RPMI7951 (cell line): Measurements from ENCODE around the gene MINDY4. TPM values are rescaled to one million over a fixed set of nuclear protein-coding genes. Genes with fewer than 3 reads are reported as not detected.

Experiments
- DNase-seq: peaks from one replicate; pipeline ENCODE4 v3.0.0-alpha.2; 2012; ENCODE audit warnings: low read depth
- total RNA-seq: library from RNA; depleted of rRNA; stranded (reverse); fragments of >200 nt; shearing (Covaris generic); gene quantifications from 2 replicates; pipeline ENCODE4 v1.2.3, GENCODE V29; 2014

MINDY4 gene
- total RNA-seq, 1 experiment from 2014 or later, result 27.0 TPM

DNA sequence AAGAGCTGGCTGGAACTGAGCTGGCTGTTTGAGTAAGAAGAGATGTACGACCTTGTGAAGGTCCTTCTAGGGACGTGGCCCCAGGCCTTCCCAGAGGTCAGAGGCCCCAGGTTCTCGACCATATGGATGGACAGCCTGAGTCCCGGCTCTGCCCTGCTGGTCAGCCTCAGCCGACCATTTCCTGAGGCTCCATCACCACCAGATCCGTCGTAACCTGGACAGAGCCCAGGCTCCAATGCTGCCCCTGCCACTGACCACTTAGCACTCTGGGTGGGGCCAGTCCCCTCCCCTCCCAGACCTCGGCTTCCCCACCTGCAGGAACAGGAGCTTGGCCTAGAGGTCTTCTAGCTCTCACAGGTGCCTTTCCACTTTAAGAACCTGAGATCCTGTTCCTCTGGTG is 29.9 kb upstream of the MINDY4 start:
- no peak for DNase-seq

DNA sequence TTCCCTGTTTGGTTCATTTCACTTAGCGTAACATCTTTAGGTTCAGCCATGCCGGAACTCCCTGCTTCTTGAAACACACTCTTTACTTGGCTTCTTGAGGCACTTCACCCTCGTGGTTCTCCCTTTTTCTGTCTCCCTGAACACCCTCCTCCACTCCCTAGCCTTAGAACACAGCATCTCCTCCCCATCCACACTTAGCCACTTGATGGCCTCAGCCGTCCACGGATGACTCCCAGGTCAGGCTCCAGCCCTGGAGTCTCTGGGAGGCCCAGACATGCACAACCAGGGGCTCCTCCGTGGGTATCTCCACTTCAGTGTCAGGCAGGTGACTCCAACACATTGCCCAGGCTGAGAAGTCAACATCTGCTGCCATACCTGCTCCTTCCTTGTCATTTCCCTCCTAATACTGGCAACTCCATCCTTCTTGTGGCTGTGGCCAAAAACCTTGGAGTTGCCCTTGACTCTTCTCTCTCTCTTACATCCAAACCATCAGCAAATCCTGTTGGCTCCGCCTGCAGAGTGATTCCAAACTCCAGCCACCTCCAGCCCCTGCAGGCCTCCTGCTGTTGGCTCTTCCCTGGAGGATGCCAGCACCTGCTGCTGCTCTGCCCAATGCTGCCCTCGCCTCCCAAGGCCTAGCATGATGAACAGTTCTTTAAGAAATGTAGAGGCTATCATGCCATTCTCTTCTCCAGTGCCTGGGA is 27.7 kb upstream of the MINDY4 start:
- DNase-seq, result peak; percentile 75

DNA sequence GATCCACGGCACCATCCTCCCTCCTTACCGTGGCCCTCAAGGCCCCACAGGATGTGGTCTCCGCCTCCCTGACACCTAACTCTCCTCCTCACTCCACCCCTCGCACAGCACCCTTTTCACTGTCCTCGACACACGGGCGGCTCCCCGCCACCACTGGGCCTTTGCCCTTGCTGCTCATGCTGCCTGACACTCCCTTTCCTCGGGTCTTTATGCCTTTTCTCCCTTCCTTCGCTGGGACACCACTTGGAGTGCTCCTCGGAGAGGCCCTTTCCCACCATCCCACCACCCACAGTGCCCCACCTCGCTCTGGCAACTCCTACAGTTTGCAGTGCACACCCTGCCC is 27.2 kb upstream of the MINDY4 start:
- DNase-seq, result no peak

DNA sequence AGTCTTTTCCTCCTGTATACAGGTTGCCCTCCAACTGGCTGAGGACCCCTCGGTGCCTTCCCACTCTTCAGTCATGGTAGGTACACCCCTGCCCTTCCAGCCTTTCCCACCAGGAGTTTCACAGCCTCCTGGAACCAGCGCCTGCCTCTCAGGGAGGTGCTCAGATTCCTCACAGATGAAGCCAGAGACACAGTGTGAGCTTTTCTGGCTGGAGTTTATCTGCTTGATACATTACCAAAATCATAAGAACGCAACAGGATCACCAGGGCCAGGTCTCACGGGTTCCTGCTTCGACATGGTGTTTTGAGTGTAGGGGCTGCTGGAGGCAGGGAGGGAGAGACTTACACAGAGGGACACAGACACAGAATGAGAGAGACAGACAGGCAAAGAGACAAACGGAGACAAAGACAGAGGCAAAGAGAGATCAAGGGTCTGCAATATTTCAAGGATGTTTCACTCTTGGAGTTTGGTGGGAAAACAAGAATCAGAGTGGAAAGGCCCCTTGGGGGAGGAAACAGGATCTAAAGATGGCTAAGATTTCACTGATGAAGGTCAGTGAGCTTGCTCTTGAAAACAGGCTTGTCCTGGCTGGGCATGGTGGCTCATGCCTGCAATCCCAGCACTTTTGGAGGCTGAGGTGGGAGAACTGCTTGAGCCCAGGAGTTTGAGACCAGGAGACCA is 25.8 kb upstream of the MINDY4 start:
- no peak for DNase-seq

DNA sequence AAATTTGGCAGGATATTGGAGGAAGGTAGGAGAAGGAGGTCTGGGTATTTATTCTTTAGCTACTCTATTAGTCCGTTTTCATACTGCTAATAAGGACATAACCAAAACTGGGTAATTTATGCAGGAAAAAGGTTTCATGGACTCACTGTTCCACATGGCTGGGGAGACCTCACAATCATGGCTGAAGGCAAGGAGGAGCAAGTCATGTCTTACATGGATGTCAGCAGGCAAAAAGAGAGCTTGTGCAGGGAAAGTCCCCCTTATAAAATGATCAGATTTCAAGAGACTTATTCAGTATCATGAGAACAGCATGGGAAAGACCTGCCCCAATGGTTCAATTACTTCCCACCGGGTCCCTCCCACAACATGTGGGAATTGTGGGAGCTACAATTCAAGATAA is 21.2 kb upstream of the MINDY4 start:
- no peak for DNase-seq

DNA sequence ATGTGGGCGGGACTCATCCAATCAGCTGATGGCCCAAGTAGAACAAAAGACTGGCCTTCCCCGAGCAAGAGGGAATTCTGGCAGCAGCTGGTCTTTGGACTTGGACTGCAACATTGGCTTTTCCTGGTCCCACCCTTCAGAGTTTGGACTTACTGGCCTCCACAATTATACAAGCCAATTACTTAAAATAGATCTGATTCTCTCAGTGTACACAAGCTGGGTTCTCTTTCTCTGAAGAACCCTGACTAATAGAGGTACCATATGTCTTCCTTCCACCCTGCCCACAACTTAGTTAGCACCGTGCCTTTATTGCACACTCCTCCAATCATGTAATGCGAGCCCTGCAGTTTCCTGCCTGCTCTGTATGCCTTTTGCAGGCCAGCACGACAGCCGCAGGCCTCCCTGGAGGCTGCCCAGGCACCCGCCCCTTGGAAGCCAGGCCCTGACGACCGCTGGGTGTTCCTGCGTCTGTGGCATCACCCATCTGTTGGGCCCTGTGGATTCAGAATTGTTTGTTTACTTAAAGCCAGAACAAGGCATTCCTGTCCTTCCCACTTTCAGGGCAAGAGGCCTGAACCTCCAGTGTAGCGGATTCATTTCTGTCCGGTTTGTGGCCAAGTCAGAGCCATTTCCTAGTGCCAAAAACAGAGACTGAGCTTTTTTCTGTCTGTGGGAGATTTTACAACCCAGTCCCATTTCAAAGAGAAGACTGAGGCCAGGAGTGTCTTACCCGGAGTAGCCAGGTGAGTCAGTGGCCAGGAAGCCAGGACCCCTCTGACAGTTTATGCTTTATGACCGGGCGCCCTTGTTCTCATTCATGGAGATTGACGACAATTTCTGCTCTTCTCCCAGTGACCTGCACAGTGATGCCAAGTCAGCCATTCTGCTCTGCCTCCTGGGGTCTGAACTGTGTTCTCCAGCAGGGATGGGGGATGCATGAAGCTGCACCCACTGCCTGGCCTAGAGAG is 20.2 kb upstream of the MINDY4 start:
- DNase-seq, result peak; percentile 100

DNA sequence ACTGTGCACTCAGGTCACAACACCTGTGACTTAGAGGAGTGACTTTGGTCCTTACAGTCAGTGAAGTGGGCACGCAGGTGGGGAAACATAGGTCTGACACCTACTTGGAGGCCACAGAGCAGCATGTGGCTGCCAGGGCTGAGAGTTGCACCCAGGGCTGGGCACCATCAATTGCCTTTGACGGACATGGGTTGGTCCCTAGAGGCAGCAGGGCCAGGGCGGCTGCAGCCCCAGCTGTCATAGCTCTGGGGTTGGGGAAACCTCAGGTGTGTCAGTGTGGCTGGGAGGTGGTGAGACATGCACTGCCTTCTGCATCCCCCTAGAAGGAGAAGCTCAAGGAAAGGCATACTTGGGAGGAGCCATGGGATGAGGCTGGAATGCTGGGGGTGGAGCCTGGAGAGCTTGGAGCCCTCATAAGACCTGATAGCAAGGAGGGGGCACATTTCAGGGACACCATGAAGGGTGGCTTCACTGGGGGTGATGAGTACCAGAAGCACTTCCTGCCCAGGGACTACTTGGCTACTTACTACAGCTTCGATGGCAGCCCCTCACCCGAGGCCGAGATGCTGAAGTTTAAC is 19.4 kb upstream of the MINDY4 start, which contains the start of gene INMT:
Gene INMT, plus strand, starts transcription at position 440 of the 578 bp plus-strand sequence. Its CDS starts 16 bp downstream, at position 456.
- DNase-seq, result peak; percentile 76

DNA sequence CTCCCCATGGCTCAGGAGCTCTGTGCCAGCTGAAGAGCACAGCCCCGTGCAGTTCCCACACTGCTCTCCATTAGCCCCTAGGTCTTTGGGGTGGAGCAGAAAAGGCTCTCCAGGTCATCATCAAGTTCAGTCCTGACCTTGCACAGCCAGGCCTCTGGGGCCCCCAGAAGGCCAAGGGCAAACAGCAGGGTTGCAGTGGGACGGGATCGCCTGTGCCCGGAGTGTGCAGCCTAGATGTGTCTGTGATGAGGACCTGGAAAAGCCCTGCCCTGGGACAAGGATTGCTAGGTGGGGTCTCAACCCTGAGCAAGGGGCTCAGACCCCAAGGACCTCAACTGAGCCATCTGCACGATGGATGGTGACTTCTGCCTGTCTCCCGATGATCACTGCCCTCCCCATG is 18.7 kb upstream of the MINDY4 start:
- no peak for DNase-seq

DNA sequence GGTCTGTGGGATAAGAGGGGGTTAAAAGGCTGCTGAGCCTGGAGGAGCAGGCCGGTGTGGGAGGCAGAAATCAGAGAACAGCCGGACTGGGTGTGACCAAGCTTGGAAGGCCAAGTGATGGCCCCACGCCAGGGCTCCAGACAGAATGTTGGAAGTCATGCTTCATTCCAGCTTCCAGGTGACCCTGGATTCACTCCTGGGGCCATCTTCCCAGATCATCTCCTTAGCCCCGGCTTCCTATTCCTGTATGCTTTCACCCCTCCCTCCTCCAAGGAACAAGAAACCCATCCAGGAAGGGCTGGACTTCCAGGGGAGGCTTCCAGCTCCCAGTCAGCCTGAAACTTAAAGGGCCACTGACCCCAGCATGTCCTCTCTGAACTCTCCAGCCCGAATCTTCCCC is 18.2 kb upstream of the MINDY4 start:
- peak; percentile 94 for DNase-seq

DNA sequence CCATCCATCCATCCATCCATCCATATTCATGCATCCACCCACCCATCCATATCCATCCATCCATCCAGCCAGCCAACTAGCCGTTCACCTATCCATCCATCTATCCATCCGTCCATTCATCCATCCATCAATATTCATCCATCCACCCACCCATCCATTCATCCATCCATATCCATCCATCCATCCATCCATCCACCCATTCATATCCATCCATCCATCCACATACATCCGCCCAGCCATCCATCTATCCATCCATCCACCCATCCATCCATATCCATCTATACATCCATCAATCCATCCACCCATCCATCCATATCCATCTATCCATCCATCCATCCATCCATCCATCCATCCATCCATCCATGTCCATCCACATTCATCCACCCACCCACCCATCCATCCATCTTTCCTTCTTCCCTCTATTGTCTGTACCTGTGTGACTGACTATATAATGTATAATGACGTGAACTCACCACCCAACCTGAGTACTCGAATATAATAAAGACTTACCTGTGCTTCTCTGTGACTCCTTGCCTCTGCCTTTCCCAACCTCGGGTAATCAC is 16.8 kb upstream of the MINDY4 start:
- DNase-seq, result no peak

DNA sequence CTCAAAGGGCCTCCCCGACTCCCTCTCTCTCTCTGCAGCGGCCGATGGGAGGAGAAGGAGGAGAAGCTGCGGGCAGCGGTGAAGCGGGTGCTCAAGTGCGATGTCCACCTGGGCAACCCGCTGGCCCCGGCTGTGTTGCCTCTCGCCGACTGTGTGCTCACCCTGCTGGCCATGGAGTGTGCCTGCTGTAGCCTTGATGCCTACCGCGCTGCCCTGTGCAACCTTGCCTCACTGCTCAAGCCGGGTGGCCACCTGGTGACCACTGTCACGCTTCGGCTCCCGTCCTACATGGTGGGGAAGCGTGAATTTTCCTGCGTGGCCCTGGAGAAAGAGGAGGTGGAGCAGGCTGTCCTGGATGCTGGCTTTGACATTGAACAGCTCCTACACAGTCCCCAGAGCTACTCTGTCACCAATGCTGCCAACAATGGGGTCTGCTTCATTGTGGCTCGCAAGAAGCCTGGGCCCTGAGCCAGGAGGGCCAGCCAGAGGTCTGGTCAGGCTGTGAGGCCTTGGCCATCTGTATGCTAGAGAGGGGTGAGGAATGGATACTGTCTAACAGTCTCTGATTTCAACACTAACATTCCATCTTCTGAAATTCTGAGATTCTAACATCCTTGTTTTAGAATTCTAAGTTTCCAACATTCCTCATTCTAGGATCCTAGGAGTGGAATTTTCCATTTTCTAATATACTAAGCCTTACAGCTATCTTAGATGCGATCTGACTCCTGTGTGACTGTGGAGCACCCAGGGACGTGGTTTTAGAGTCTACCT is 15.6 kb upstream of the MINDY4 start:
- DNase-seq, result peak; percentile 62

DNA sequence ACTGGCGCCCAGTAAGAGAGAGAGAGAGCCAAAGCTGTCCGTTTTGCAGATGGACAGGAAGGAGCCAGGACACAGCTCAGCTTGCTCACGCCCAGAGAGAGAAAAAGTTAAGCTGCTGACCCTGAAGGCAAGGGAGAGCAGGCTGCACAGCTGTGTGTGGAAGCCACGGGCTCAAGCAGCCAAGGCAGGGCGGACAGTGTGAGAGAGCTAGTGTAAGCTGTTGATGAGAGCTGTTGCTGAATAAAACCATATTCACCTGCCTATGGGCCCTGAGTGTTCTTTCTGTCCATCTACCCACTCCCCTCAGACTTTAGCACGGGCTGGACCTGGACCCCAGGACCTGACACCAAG is 13.9 kb upstream of the MINDY4 start:
- no peak for DNase-seq

DNA sequence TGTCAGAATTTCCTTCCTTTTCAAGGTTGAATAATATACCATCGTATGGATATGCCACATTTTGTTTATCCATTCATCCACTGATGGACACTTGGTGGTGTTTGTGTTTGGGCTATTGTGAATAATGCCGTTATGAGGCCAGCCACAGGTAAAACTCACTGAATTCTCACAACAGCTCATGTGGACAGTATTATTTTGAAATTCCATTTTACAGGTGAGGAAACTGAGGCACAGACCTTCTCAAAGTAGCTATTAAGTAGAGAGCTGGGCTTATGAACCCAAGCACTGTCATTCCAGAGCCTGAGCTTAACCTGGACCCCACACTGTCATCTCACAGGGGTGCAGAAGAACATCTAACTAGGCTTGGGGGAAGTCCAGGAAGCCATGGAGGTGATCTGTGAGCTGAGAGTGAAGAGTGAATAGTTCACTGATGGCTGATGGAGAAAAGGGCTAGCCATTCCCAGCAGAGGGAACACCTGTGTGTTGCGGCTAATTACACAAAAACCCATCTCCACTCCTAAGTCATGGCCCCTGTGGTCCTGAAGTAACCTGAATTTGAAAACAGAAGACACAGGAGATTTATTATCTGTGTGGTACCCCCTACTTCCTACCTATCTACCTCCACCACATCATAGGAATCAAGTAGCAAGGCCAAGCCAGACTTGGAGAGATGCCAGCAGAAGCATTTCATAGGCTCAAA is 10.6 kb upstream of the MINDY4 start:
- DNase-seq, result no peak

DNA sequence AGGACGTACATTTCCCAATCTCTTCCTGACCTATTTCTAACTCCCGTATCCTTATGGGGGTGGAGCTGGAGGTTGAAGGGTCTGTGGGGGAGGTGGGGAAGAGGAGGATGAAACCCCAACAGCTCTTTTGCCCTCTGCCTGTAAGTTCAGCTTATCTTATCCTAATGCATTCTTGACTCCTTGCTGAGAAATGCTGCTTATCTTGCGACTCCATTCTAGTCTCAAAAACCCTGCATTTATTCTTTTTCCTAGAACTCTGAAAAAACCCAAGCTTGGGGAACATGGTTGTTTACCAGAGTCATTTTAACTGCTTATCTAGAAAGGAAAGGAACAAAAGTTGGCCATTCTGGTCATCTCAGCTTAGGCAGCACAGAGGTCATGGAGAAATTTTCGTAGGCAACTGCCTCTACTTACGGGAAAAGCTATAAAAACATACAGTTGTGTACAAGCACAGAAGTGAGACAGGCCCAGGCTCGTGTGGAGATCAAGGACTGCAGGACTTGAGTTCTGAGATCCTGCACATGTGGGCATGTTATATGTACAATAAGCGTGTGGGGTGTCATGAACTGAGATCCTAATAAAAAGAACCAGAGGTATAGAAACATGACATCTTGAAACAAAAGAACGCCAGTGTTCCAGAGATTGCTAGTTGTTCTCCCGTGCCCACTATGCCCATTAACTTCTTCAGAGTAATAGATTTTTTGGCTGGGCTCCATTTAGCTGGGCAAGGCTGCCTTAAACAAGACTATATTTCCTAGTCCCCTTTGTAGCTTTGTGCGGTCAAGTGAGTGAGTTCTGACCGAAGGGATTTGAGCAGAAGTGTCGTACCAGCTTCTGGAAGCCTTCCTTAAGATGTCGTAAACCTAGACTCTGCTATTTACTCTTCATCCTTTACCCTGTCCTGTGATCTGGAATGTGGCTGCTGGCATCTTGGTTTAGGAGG is 9.7 kb upstream of the MINDY4 start:
- DNase-seq, result no peak

DNA sequence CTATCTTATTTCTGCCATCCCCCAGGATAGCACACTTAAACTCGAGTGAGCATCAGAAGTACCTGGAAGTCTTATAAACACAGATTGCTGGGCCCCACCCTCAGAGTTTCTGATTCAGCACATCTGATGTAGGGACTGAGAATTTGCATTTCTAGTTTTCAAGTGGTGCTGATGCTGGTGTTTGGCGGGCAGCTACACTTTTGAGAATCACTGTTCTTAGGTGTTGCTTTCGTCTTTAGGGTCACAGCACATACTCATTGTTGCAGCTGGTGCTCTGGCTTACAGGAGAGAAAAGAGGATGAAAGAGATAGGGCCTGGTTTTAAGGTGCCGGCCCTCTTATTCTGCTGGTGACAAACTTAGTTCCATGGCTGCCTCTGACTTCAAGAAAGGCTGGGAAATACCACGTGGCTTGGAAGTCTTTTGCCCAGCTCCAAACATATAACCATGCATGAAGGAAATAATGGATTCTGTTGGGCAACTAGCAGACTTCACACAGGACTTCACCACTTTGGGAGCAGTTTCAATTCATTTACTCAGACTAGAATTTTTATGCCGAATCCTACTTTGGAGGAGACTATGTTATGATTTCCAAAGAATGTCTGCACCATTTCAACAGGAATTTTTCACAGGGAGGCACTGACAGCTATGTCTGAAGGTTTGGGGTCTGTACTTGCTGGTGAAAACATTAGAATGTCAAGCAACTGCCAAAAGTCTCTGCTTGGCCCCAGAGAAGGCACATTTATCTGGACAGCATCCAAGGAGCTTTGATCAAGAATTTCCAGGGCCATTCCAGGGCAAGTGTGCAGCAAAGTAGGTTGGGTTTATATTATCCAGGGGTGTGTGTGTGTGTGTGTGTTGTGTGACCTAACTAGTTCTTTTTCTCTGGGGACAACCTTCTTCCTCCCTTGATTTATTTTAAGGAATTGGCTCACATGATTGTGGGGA is 6.9 kb upstream of the MINDY4 start:
- peak; percentile 67 for DNase-seq

DNA sequence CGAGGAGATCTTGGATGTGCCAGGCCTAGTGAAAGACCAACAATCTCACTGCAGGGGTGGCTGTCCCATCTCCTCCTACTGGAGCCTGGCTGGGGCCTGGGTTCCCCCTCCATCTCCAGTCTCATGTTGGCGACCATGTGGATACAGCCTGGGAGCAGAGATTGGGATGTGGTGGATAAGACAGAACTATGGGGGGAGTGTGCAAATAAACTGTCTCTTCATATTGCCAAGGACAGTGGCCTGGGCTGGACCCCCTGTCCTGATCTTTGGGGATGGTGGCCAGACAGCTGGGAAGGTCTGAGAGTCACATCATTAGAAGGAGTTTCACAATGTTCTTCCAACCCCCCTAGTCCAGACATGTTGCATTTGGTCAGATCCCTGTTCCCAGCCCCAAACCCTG is 5.8 kb upstream of the MINDY4 start:
- no peak for DNase-seq

DNA sequence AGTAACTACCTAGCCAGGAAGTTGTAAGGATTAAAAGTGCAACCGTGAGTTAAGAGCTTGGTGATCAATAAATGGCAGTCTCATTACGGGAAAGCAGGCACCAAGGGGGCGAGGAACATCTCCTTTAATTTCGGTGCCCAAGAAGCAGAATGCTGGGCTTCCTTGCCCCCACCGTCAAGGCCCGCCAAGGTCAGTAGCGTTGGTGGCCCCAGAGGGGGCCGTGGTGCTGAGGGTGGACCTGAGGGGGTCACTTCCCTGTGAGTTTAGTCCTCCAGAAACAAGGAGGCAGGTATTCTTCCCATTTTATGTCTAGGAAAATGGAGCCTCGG is 408 bp upstream of the MINDY4 start:
- DNase-seq, result no peak

DNA sequence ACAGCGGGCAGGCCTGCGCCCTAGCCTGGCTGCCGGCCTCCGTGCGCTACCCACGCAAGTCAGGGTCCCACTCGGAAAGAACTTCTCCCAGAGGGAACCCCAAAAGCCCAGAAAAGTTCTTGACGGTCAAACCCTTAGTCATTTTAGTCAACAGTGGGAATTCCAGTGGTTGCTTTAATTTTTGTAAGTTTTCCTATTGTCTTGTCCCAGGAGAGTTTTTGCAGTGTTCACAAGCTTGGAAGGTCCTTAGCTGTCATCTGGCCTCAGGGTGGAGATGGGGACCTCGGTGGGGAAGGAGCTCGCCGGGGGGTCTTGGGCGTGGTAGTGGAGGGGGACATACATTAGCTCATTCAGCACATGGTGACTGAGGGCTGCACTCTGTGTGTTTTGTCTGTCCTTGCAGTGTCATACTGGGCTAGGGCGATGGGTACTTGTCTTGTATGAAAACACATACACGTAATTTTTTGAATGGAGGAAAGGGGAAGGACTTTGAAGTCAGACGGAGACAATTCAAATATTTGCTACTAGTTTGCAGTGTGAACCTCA is 736 bp downstream of the MINDY4 start:
- no peak for DNase-seq
